ENCODE results near the gene EEFSEC.

DNA sequence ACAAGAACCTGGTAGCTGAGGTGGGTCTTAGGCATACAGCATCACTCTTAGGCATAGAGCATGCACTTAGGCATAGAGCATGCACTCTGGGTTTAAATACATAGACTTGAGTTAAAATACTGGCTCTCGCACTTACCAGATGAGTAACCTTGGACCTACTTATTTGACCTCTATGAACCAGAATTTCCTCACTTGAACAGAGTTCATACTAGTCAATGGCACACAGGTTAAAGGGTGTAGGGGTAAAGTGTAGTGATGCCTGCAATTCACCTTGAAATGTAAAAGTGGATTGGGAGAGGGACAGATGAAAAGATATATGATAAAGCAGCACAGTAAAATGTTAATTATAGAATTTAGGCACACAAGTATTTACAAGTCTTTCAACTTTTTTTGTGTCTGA, 31.3 kb upstream of the EEFSEC start:
- TF ChIP-seq POLR2AphosphoS5 (IDR thresholded peaks at IDR 0.05), result no peak
- TF ChIP-seq, protein P1, sequence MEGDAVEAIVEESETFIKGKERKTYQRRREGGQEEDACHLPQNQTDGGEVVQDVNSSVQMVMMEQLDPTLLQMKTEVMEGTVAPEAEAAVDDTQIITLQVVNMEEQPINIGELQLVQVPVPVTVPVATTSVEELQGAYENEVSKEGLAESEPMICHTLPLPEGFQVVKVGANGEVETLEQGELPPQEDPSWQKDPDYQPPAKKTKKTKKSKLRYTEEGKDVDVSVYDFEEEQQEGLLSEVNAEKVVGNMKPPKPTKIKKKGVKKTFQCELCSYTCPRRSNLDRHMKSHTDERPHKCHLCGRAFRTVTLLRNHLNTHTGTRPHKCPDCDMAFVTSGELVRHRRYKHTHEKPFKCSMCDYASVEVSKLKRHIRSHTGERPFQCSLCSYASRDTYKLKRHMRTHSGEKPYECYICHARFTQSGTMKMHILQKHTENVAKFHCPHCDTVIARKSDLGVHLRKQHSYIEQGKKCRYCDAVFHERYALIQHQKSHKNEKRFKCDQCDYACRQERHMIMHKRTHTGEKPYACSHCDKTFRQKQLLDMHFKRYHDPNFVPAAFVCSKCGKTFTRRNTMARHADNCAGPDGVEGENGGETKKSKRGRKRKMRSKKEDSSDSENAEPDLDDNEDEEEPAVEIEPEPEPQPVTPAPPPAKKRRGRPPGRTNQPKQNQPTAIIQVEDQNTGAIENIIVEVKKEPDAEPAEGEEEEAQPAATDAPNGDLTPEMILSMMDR (IDR thresholded peaks at IDR 0.05 in 8 of 11, conservative IDR thresholded peaks at IDR 0.05 in 3 of 11), result no peak
- no peak for TF ChIP-seq POLR2A (IDR thresholded peaks at IDR 0.05)
